ENCODE results near the gene FASTKD3. TPM values are rescaled to one million over a fixed set of nuclear protein-coding genes. Genes with fewer than 3 reads are reported as not detected.

FASTKD3 gene
- total and polyA plus RNA-seq, 2 donors (not counting 1 experiment from before 2014, with no cell fraction given), result 12.7 to 19.0 TPM

DNA sequence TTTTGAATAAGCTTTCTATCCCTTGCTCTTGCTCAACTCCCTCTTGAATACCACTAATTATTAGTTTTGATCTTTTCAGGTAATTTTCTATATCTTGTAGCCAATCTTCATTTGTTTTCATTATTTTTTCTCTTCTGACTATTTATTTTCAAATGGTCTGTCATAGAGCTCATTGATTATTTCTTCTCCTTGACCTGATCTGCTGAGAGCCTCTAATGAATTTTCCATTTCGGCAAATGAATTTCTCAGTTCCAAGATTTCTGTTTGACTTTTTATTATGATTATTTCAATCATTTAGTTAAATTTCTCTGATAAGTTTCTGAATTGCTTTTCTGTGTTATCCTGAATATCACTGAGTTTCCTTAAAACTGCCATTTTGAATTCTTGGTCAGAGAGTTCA is 39.5 kb upstream of the FASTKD3 start:
- Histone ChIP-seq H3K4me1 (ENCODE audit: control insufficient read depth, extremely low read depth, insufficient read depth, low read length) (peaks cover 4% of the 10 kb centered on the region), H3K9ac (ENCODE audit: insufficient read depth, low read length) (no peak overlapping the region), H3K79me2 (ENCODE audit: control insufficient read depth, insufficient read depth, low read length) (no peaks in the 10 kb centered on the region), H3K4me2 (ENCODE audit: extremely low read depth, insufficient read depth, low read length) (no peak overlapping the region), H3K9me3 (ENCODE audit: control insufficient read depth, insufficient read depth, low read depth, low read length) (no peaks in the 10 kb centered on the region), H3K36me3 (ENCODE audit: control insufficient read depth, insufficient read depth, low read length) (no peaks in the 10 kb centered on the region), H3K4me3 (replicated peaks in 1 of 4; ENCODE audit: control extremely low read depth in 1 of 4, insufficient read depth in 1 of 4, low read depth in 3 of 4, low read length in 4 of 4) (no peak overlapping the region), H3K27ac (ENCODE audit: insufficient read depth, low read length) (no peak overlapping the region), H4K20me1 (ENCODE audit: control insufficient read depth, extremely low read depth, insufficient read depth, low read length) (no peaks in the 10 kb centered on the region), H2AFZ (ENCODE audit: low read length) (no peak overlapping the region), H3K27me3 (ENCODE audit: control insufficient read depth, insufficient read depth, low read length) (no peaks in the 10 kb centered on the region)
- no peak for TF ChIP-seq EZH2 (IDR thresholded peaks at IDR 0.05; ENCODE audit: low read length, missing control alignments)
- TF ChIP-seq, protein P1, sequence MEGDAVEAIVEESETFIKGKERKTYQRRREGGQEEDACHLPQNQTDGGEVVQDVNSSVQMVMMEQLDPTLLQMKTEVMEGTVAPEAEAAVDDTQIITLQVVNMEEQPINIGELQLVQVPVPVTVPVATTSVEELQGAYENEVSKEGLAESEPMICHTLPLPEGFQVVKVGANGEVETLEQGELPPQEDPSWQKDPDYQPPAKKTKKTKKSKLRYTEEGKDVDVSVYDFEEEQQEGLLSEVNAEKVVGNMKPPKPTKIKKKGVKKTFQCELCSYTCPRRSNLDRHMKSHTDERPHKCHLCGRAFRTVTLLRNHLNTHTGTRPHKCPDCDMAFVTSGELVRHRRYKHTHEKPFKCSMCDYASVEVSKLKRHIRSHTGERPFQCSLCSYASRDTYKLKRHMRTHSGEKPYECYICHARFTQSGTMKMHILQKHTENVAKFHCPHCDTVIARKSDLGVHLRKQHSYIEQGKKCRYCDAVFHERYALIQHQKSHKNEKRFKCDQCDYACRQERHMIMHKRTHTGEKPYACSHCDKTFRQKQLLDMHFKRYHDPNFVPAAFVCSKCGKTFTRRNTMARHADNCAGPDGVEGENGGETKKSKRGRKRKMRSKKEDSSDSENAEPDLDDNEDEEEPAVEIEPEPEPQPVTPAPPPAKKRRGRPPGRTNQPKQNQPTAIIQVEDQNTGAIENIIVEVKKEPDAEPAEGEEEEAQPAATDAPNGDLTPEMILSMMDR (conservative IDR thresholded peaks at IDR 0.05 in 1 of 2, IDR thresholded peaks at IDR 0.05 in 1 of 2; ENCODE audit: low read depth in 1 of 2, low read length in 2 of 2), result no peak
- no peak for DNase-seq (ENCODE audit: low read depth in 2 of 2)

- no peaks in the 10 kb centered on the region for H4K20me1 ChIP-seq (ENCODE audit: control insufficient read depth, extremely low read depth, insufficient read depth, low read length)
Observed at GRCh38 chr5:7907612-7908011, 38.8 kb upstream of the FASTKD3 start.

GRCh38 chr5:7904170-7904569 is 35.3 kb upstream of the FASTKD3 start:
- Histone ChIP-seq H4K20me1 (ENCODE audit: control insufficient read depth, extremely low read depth, insufficient read depth, low read length) (no peaks in the 10 kb centered on the region), H3K27me3 (ENCODE audit: control insufficient read depth, insufficient read depth, low read length) (no peaks in the 10 kb centered on the region), H3K4me3 (replicated peaks in 1 of 4; ENCODE audit: control extremely low read depth in 1 of 4, insufficient read depth in 1 of 4, low read depth in 3 of 4, low read length in 4 of 4) (no peak overlapping the region), H3K9me3 (ENCODE audit: control insufficient read depth, insufficient read depth, low read depth, low read length) (no peaks in the 10 kb centered on the region), H3K27ac (ENCODE audit: insufficient read depth, low read length) (no peak overlapping the region), H3K4me1 (ENCODE audit: control insufficient read depth, extremely low read depth, insufficient read depth, low read length) (peaks cover 4% of the 10 kb centered on the region), H3K36me3 (ENCODE audit: control insufficient read depth, insufficient read depth, low read length) (peaks cover 5% of the 10 kb centered on the region), H3K79me2 (ENCODE audit: control insufficient read depth, insufficient read depth, low read length) (no peaks in the 10 kb centered on the region), H3K9ac (ENCODE audit: insufficient read depth, low read length) (no peak overlapping the region), H3K4me2 (ENCODE audit: extremely low read depth, insufficient read depth, low read length) (no peak overlapping the region), H2AFZ (ENCODE audit: low read length) (no peak overlapping the region)
- peak; percentile 73 to 81 for DNase-seq (ENCODE audit: low read depth in 2 of 2)
- no peak for TF ChIP-seq EZH2 (IDR thresholded peaks at IDR 0.05; ENCODE audit: low read length, missing control alignments)
- TF ChIP-seq, protein P1 (conservative IDR thresholded peaks at IDR 0.05 in 1 of 2, IDR thresholded peaks at IDR 0.05 in 1 of 2; ENCODE audit: low read depth in 1 of 2, low read length in 2 of 2), result no peak

More at GRCh38 chr5:7907612-7908011, 38.8 kb upstream of the FASTKD3 start:
- H3K9ac ChIP-seq (ENCODE audit: insufficient read depth, low read length), result no peak overlapping the region
- DNase-seq (ENCODE audit: low read depth in 2 of 2), result no peak
- TF ChIP-seq, protein P1 (conservative IDR thresholded peaks at IDR 0.05 in 1 of 2, IDR thresholded peaks at IDR 0.05 in 1 of 2; ENCODE audit: low read depth in 1 of 2, low read length in 2 of 2), result no peak
- no peak for TF ChIP-seq EZH2 (IDR thresholded peaks at IDR 0.05; ENCODE audit: low read length, missing control alignments)
- H3K4me2 ChIP-seq (ENCODE audit: extremely low read depth, insufficient read depth, low read length), result no peak overlapping the region
- no peaks in the 10 kb centered on the region for H3K9me3 ChIP-seq (ENCODE audit: control insufficient read depth, insufficient read depth, low read depth, low read length)
- H2AFZ ChIP-seq (ENCODE audit: low read length), result no peak overlapping the region
- H3K36me3 ChIP-seq (ENCODE audit: control insufficient read depth, insufficient read depth, low read length), result no peaks in the 10 kb centered on the region
- H3K4me3 ChIP-seq (replicated peaks in 1 of 4; ENCODE audit: control extremely low read depth in 1 of 4, insufficient read depth in 1 of 4, low read depth in 3 of 4, low read length in 4 of 4), result no peak overlapping the region
- no peaks in the 10 kb centered on the region for H3K79me2 ChIP-seq (ENCODE audit: control insufficient read depth, insufficient read depth, low read length)
- peaks cover 4% of the 10 kb centered on the region for H3K4me1 ChIP-seq (ENCODE audit: control insufficient read depth, extremely low read depth, insufficient read depth, low read length)
- H3K27me3 ChIP-seq (ENCODE audit: control insufficient read depth, insufficient read depth, low read length), result no peaks in the 10 kb centered on the region
- no peak overlapping the region for H3K27ac ChIP-seq (ENCODE audit: insufficient read depth, low read length)

Measured in fibroblast of lung (primary cell).